RWPE2 (cell line): ENCODE data around the gene TMEM154.

Source experiments
- ATAC-seq: fragments of 200-7000 bp; cut with Tn5 transposase; 3 replicates; pipeline ENCODE4 v1.9.1; 2021; ENCODE audit warnings: low read depth
- DNase-seq: peaks from one replicate; pipeline ENCODE4 v3.0.0-alpha.2; 2020; ENCODE audit warnings: low spot score
- H3K27ac ChIP-seq: fragments of 450-650 bp; 2 replicates; pipeline ENCODE4 v1.5.1; 2017; ENCODE audit warnings: mild to moderate bottlenecking; ENCODE audit not compliant: poor library complexity, severe bottlenecking
- H3K27me3 ChIP-seq: fragments of 250-450 bp; sonication (Bioruptor Pico); 2 replicates; pipeline ENCODE4 v1.5.1; 2021; ENCODE audit warnings: mild to moderate bottlenecking, moderate library complexity; ENCODE audit not compliant: insufficient read depth, poor library complexity, severe bottlenecking
- H3K36me3 ChIP-seq: fragments of 250-450 bp; sonication (Bioruptor Pico); 2 replicates; pipeline ENCODE4 v1.5.1; 2020; ENCODE audit warnings: low read depth, mild to moderate bottlenecking, moderate library complexity
- H3K4me1 ChIP-seq: fragments of 250-450 bp; sonication (Bioruptor Pico); 2 replicates; pipeline ENCODE4 v1.5.1; 2021; ENCODE audit warnings: mild to moderate bottlenecking, moderate library complexity; ENCODE audit not compliant: insufficient read depth, poor library complexity, severe bottlenecking
- H3K4me3 ChIP-seq: fragments of 250-450 bp; sonication (Bioruptor Pico); 2 replicates; pipeline ENCODE4 v1.5.1; 2021; ENCODE audit warnings: mild to moderate bottlenecking, moderate library complexity; ENCODE audit not compliant: severe bottlenecking
- H3K9me3 ChIP-seq: fragments of 250-450 bp; sonication (Bioruptor Pico); 2 replicates; pipeline ENCODE4 v1.5.1; 2021; ENCODE audit warnings: mild to moderate bottlenecking, moderate library complexity; ENCODE audit not compliant: severe bottlenecking
- CTCF ChIP-seq: fragments of 450-650 bp; IDR thresholded peaks from one replicate; pipeline ENCODE4 v1.5.1; 2017; ENCODE audit warnings: mild to moderate bottlenecking, moderate library complexity; ENCODE audit not compliant: poor library complexity, severe bottlenecking

The TMEM154 gene

GRCh38 chr4:152610131-152610530, 69.7 kb downstream of the TMEM154 start:
- Histone ChIP-seq H3K9me3 (no peaks in the 10 kb centered on the region), H3K4me1 (no peaks in the 10 kb centered on the region), H3K4me3 (no peak overlapping the region), H3K27ac (no peak overlapping the region), H3K36me3 (no peaks in the 10 kb centered on the region), H3K27me3 (no peaks in the 10 kb centered on the region)
- ATAC-seq (no peak), DNase-seq (no peak)
- no peak for TF ChIP-seq CTCF

GRCh38 chr4:152609481-152609880, 70.3 kb downstream of the TMEM154 start:
- no peak overlapping the region for H3K4me3 ChIP-seq
- H3K36me3 ChIP-seq = no peaks in the 10 kb centered on the region
- no peaks in the 10 kb centered on the region for H3K27me3 ChIP-seq

GRCh38 chr4:152607178-152607577, 72.6 kb downstream of the TMEM154 start:
- no peaks in the 10 kb centered on the region for H3K36me3 ChIP-seq
- H3K4me3 ChIP-seq = no peak overlapping the region
- ATAC-seq = no peak
- DNase-seq = no peak
- H3K27me3 ChIP-seq = no peaks in the 10 kb centered on the region
- H3K9me3 ChIP-seq = no peaks in the 10 kb centered on the region
- no peaks in the 10 kb centered on the region for H3K4me1 ChIP-seq
- no peak overlapping the region for H3K27ac ChIP-seq
- no peak for TF ChIP-seq CTCF

More at GRCh38 chr4:152609481-152609880, 70.3 kb downstream of the TMEM154 start:
- no peak for DNase-seq
- no peak for ATAC-seq
- no peak for TF ChIP-seq CTCF
- Histone ChIP-seq H3K9me3 (no peaks in the 10 kb centered on the region), H3K4me1 (no peaks in the 10 kb centered on the region), H3K27ac (no peak overlapping the region)

- ATAC-seq (no peak), DNase-seq (no peak)
- TF ChIP-seq CTCF = no peak
- no peaks in the 10 kb centered on the region for H3K36me3 ChIP-seq
- no peaks in the 10 kb centered on the region for H3K27me3 ChIP-seq
- no peak overlapping the region for H3K4me3 ChIP-seq
- H3K9me3 ChIP-seq = no peaks in the 10 kb centered on the region
- no peak overlapping the region for H3K27ac ChIP-seq
- no peaks in the 10 kb centered on the region for H3K4me1 ChIP-seq
These were observed 73.0 kb downstream of the TMEM154 start for GRCh38 chr4:152606753-152607152.

GRCh38 chr4:152605641-152606335, 74.0 kb downstream of the TMEM154 start:
- no peak overlapping the region for H3K4me3 ChIP-seq
- ATAC-seq = 0 out of 3 replicates have a peak, but pooled peaks have one; percentile 19

More at GRCh38 chr4:152605641-152606335, 74.0 kb downstream of the TMEM154 start:
- Histone ChIP-seq H3K27ac (no peak overlapping the region), H3K27me3 (no peaks in the 10 kb centered on the region), H3K36me3 (no peaks in the 10 kb centered on the region), H3K9me3 (no peaks in the 10 kb centered on the region), H3K4me1 (no peaks in the 10 kb centered on the region)
- no peak for DNase-seq
- no peak for TF ChIP-seq CTCF
